C4-2B (cell line): Measurements from ENCODE around the gene ASH1L.

ENCODE experiments used
- CTCF ChIP-seq: fragments of 450-650 bp; conservative IDR thresholded peaks from 2 replicates; pipeline ENCODE4 v1.5.1; 2017; ENCODE audit warnings: mild to moderate bottlenecking
- ZFX ChIP-seq: fragments of 450-650 bp; IDR thresholded peaks from 2 replicates; pipeline ENCODE4 v1.6.1; 2017

GRCh38 chr1:155308493-155309422, 253.8 kb downstream of the ASH1L start, which contains the start of gene FDPS:
- no peak for TF ChIP-seq CTCF
- peak; percentile 25; the same call in 1 of the 2 replicates for TF ChIP-seq ZFX
